ENCODE data around the gene KLHDC10.
A peak's percentile ranks its signal among the peaks of the same experiment; 100 is the strongest.

The KLHDC10 gene

DNA sequence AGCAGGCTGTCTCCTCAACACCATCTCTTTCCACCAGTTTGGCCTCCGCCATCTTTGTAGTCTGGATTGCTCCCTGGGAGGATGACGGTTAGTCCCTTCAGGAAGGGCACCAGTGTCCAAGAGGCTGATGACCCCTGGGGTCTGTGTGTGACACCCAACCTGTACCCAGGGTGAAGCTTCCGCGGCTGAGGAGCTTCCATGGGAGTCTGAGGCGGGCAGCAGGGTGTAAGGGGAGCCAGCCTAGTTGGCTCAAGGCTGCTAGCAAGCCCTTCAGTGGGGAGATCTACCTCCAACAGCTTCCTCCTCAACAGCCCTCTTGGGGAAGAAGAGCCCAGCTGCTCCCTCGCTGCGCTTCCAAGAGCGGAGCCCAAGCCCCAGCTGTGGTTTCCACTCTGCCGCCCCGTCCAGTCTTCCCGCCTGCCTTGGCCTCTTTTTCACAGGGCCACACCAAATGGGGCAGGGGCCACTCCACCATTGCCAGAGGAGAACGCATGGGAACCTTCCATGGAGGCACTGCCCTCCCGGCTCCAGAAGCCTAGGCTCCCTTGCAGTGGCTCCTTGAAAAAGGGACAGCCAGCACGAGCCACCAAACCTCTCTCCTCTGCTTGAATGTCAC lies 77.5 kb downstream of the KLHDC10 start:
- H3K27me3 ChIP-seq (replicated peaks; ENCODE audit: control insufficient read depth, insufficient read depth, low read length), result no peaks in the 10 kb centered on the region
- no peak for DNase-seq (ENCODE audit: extremely low read depth, insufficient read length)
- no peak overlapping the region for H3K4me3 ChIP-seq (replicated peaks; ENCODE audit: low read depth, low read length)
- TF ChIP-seq, protein P1, sequence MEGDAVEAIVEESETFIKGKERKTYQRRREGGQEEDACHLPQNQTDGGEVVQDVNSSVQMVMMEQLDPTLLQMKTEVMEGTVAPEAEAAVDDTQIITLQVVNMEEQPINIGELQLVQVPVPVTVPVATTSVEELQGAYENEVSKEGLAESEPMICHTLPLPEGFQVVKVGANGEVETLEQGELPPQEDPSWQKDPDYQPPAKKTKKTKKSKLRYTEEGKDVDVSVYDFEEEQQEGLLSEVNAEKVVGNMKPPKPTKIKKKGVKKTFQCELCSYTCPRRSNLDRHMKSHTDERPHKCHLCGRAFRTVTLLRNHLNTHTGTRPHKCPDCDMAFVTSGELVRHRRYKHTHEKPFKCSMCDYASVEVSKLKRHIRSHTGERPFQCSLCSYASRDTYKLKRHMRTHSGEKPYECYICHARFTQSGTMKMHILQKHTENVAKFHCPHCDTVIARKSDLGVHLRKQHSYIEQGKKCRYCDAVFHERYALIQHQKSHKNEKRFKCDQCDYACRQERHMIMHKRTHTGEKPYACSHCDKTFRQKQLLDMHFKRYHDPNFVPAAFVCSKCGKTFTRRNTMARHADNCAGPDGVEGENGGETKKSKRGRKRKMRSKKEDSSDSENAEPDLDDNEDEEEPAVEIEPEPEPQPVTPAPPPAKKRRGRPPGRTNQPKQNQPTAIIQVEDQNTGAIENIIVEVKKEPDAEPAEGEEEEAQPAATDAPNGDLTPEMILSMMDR (IDR thresholded peaks at IDR 0.05; ENCODE audit: insufficient read depth, low read length, poor library complexity, severe bottlenecking), result no peak
- no peaks in the 10 kb centered on the region for H3K36me3 ChIP-seq (ENCODE audit: control insufficient read depth, insufficient read depth, low read length)

DNA sequence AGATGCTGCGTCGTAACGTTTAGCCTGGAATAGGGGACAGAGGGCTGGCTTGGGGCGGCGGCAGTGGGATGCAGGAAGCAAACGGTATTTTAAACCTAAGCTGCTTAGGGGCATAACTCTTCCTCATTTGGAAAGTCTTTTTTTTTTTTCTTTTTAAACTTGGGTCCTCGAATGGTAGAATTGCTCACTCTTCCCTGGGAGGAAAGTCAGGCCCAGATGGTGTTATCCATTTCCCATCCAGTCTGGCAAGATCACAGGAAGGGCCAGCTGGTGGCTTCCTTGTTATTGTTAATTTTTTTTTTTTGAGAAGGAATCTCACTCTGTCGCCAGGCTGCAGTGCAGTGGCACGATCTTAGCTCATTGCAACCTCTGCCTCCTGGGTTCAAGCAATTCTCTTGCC lies 78.2 kb downstream of the KLHDC10 start:
- Histone ChIP-seq H3K4me3 (replicated peaks; ENCODE audit: low read depth, low read length) (no peak overlapping the region), H3K36me3 (ENCODE audit: control insufficient read depth, insufficient read depth, low read length) (no peaks in the 10 kb centered on the region), H3K27me3 (replicated peaks; ENCODE audit: control insufficient read depth, insufficient read depth, low read length) (no peaks in the 10 kb centered on the region)
- DNase-seq (ENCODE audit: extremely low read depth, insufficient read length), result no peak
- TF ChIP-seq, protein P1 (IDR thresholded peaks at IDR 0.05; ENCODE audit: insufficient read depth, low read length, poor library complexity, severe bottlenecking), result no peak

DNA sequence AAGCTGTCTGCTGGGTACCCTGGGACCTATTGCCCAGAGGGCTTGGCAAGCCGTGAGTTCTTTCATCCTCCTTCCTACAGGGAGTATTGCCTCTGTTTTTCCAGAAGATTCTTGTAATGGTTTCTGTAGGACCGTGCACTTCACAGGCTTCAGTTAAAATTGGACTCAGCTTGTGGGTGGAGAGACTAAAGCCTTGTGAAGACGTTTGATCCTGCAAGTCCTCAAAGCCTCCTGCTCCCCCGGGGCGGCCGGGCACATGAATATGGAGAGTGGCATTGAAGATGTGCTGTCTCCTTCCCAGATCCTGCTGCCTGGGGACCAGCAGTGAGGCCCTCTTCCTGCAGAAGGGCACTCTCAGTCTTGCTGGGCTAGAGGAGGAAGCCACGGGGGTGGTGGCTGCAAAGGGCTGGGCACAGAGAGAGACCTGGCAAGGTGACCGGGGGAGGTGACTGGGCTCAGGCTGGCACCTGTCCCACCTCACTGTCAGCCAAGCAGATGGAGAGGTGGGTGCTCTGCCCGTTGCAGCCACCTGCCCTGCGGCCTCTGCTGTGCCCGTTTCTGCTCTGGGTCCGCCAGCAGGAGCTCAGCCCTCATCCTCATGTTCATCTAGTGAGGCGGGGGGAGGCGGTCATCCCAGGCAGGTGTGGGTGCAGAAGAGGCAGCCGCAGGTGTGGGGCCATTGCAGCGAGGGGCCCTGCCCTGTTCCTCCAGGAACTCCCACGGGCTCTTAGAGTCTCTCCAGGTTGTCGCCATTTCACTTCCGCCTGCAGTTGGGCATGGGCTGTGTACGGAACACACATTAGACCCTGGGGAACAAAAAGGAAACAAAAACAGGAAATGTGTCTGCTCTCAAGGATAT lies 79.2 kb downstream of the KLHDC10 start:
- Histone ChIP-seq H3K4me3 (replicated peaks; ENCODE audit: low read depth, low read length) (no peak overlapping the region), H3K36me3 (ENCODE audit: control insufficient read depth, insufficient read depth, low read length) (no peaks in the 10 kb centered on the region), H3K27me3 (replicated peaks; ENCODE audit: control insufficient read depth, insufficient read depth, low read length) (no peaks in the 10 kb centered on the region)
- TF ChIP-seq, protein P1 (IDR thresholded peaks at IDR 0.05; ENCODE audit: insufficient read depth, low read length, poor library complexity, severe bottlenecking), result no peak
- DNase-seq (ENCODE audit: extremely low read depth, insufficient read length), result peak; percentile 71

DNA sequence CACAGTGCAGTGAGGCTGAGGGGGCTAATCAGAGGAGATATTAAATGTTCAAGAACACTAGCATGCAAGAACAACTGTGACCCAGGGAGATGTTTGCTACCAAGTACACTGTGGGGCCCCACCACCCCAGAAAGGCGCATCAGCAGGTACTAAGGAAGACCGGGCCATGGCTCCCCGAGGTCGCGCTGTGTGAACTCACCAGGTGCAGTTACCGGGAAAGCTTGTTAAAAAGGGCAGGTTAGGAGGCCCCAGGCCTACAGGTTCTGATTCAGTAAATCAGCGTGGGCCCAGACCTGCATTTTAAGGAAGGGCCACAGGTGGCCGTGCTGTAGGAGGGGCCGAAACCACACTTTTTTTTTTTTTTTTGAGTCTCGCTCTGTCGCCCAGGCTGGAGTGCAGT lies 80.3 kb downstream of the KLHDC10 start:
- peak; percentile 75 for DNase-seq (ENCODE audit: extremely low read depth, insufficient read length)
- no peak overlapping the region for H3K4me3 ChIP-seq (replicated peaks; ENCODE audit: low read depth, low read length)
- TF ChIP-seq, protein P1 (IDR thresholded peaks at IDR 0.05; ENCODE audit: insufficient read depth, low read length, poor library complexity, severe bottlenecking), result no peak
- no peaks in the 10 kb centered on the region for H3K27me3 ChIP-seq (replicated peaks; ENCODE audit: control insufficient read depth, insufficient read depth, low read length)
- no peaks in the 10 kb centered on the region for H3K36me3 ChIP-seq (ENCODE audit: control insufficient read depth, insufficient read depth, low read length)

DNA sequence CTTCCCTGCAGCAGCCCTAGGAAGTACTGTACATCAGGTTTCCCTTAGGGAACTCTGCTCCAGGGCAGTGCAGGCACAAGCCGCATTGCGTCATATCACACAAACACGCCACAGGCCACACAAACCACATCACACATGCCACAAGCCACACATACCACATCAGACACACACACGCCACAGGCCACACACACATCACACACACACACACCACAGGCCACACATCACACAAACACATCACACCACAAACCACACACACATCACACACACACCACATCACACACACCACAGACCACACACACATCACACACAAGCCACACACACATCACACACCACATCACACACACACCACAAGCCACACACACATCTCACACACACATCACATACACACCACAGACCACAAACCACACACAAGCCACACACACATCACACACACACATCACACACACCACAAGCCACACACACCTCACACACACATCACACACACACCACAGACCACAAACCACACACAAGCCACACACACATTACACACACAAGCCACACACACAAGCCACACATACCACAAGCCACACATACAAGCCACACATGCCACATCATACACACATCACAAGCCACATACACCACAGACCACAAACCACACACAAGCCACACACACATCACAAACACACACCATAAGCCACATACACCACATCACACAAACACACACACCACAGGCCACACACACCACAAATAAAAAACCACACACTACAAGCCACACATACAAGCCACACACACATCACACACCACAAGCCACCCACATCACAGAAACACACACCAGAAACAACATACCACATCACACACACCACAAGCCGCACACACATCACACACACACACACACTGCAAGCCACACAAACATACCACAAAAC lies 81.5 kb downstream of the KLHDC10 start:
- no peak overlapping the region for H3K4me3 ChIP-seq (replicated peaks; ENCODE audit: low read depth, low read length)
- no peak for DNase-seq (ENCODE audit: extremely low read depth, insufficient read length)
- H3K36me3 ChIP-seq (ENCODE audit: control insufficient read depth, insufficient read depth, low read length), result no peaks in the 10 kb centered on the region
- TF ChIP-seq, protein P1 (IDR thresholded peaks at IDR 0.05; ENCODE audit: insufficient read depth, low read length, poor library complexity, severe bottlenecking), result no peak
- no peaks in the 10 kb centered on the region for H3K27me3 ChIP-seq (replicated peaks; ENCODE audit: control insufficient read depth, insufficient read depth, low read length)

All from GM06990 (cell line).